GM21825 (cell line): ENCODE data around the gene RNF135.
"Not testable (repeated sequence)": the region's sequence is repeated elsewhere in the genome, so short reads cannot be mapped to it uniquely, and the experiment has no call there.

Source experiments
- ATAC-seq: cut with Tn5 transposase; IDR thresholded peaks from one replicate; pipeline ENCODE4 v1.9.1; 2021; ENCODE audit warnings: mild to moderate bottlenecking, moderate library complexity; ENCODE audit not compliant: unreplicated experiment

Gene RNF135

GRCh38 chr17:30970831-30971567 lies at the start of gene RNF135:
TSS of gene RNF135 (plus strand) at chr17:30971039. CDS start at chr17:30971074, 35 bp downstream.
- no peak for ATAC-seq

GRCh38 chr17:30921544-30922196 lies 49.2 kb upstream of the RNF135 start, which contains the start of gene ADAP2:
TSS of gene ADAP2 (plus strand) at chr17:30921945. CDS start at chr17:30922015, 70 bp downstream.
- ATAC-seq, result no peak

- ATAC-seq, result no peak
These were observed 48.4 kb upstream of the RNF135 start for GRCh38 chr17:30922235-30923030.

- ATAC-seq, result no peak
These were observed 46.5 kb upstream of the RNF135 start for GRCh38 chr17:30924341-30924740.

- no peak for ATAC-seq
These were observed 44.3 kb upstream of the RNF135 start for GRCh38 chr17:30926516-30926915.

GRCh38 chr17:30927756-30928155 lies 43.1 kb upstream of the RNF135 start:
- no peak for ATAC-seq

GRCh38 chr17:30928584-30928983 lies 42.3 kb upstream of the RNF135 start:
- no peak for ATAC-seq

- no peak for ATAC-seq
These were observed 41.7 kb upstream of the RNF135 start for GRCh38 chr17:30929081-30929633.

- not testable (repeated sequence) for ATAC-seq
These were observed 41.0 kb upstream of the RNF135 start for GRCh38 chr17:30929861-30930260.

GRCh38 chr17:30930495-30930894 lies 40.3 kb upstream of the RNF135 start:
- no peak for ATAC-seq

GRCh38 chr17:30931582-30931981 lies 39.3 kb upstream of the RNF135 start:
- ATAC-seq, result not testable (repeated sequence)

- ATAC-seq, result no peak
These were observed 36.9 kb upstream of the RNF135 start for GRCh38 chr17:30933966-30934365.

- ATAC-seq, result no peak
These were observed 31.7 kb upstream of the RNF135 start for GRCh38 chr17:30939051-30939689.

GRCh38 chr17:30942308-30943079 lies 28.3 kb upstream of the RNF135 start:
- ATAC-seq, result no peak

- no peak for ATAC-seq
These were observed 23.0 kb upstream of the RNF135 start for GRCh38 chr17:30947796-30948195.

GRCh38 chr17:30950189-30950588 lies 20.6 kb upstream of the RNF135 start:
- no peak for ATAC-seq

GRCh38 chr17:30950669-30951399 lies 20.0 kb upstream of the RNF135 start:
- no peak for ATAC-seq

- ATAC-seq, result no peak
These were observed 18.0 kb upstream of the RNF135 start for GRCh38 chr17:30952638-30953393.
